Neural progenitor cell (in vitro differentiated cells): ENCODE results near the gene DVL2. TPM values are rescaled to one million over a fixed set of nuclear protein-coding genes. Genes with fewer than 3 reads are reported as not detected.

ENCODE experiments used
- DNase-seq: peaks from one replicate; pipeline ENCODE4 v3.0.0-alpha.2; 2016; ENCODE audit warnings: low spot score
- H2AFZ ChIP-seq: fragments of 200-600 bp; sonication (generic); replicated peaks from 2 replicates; pipeline ENCODE4 v1.6.1; 2016; ENCODE audit warnings: antibody characterized with exemption
- H3F3A ChIP-seq: fragments of 200-600 bp; sonication (generic); 2 replicates; pipeline ENCODE4 v1.6.1; 2016; ENCODE audit warnings: antibody characterized with exemption, low read depth
- H3K27ac ChIP-seq: fragments of 200-600 bp; sonication (generic); 2 replicates; pipeline ENCODE4 v1.5.1; 2016; ENCODE audit warnings: mild to moderate bottlenecking
- H3K27me3 ChIP-seq: fragments of 200-600 bp; sonication (generic); 2 replicates; pipeline ENCODE4 v1.6.1; 2016; ENCODE audit warnings: mild to moderate bottlenecking, moderate library complexity
- H3K36me3 ChIP-seq: fragments of 200-600 bp; sonication (generic); 2 replicates; pipeline ENCODE4 v1.5.1; 2016
- H3K4me1 ChIP-seq: fragments of 200-600 bp; sonication (generic); 2 replicates; pipeline ENCODE4 v1.6.1; 2016; ENCODE audit warnings: mixed run types
- H3K4me2 ChIP-seq: fragments of 200-600 bp; sonication (generic); 2 replicates; pipeline ENCODE4 v1.6.1; 2016
- H3K4me3 ChIP-seq: fragments of 200-600 bp; sonication (generic); 2 replicates; pipeline ENCODE4 v1.5.1; 2016
- H3K79me2 ChIP-seq: fragments of 200-600 bp; sonication (generic); 2 replicates; pipeline ENCODE4 v1.6.1; 2016; ENCODE audit warnings: low read depth
- H3K9ac ChIP-seq: fragments of 200-600 bp; sonication (generic); 2 replicates; pipeline ENCODE4 v1.6.1; 2016
- H3K9me3 ChIP-seq: fragments of 200-600 bp; sonication (generic); 2 replicates; pipeline ENCODE4 v1.5.1; 2016; ENCODE audit warnings: low read depth
- H4K20me1 ChIP-seq: fragments of 200-600 bp; sonication (generic); 2 replicates; pipeline ENCODE4 v1.6.1; 2016; ENCODE audit warnings: low read depth
- H3K27ac Mint-ChIP-seq: 3 replicates; pipeline ENCODE4 v1.8.0; 2021; ENCODE audit warnings: mixed read lengths
- H3K27me3 Mint-ChIP-seq: 2 replicates; pipeline ENCODE4 v1.8.0; 2022; ENCODE audit warnings: low read depth, mild to moderate bottlenecking, inconsistent platforms, moderate library complexity, mixed read lengths; ENCODE audit not compliant: insufficient read depth
- H3K36me3 Mint-ChIP-seq: 3 replicates; pipeline ENCODE4 v1.8.0; 2021; ENCODE audit warnings: mixed read lengths
- H3K4me1 Mint-ChIP-seq: 3 replicates; pipeline ENCODE4 v1.8.0; 2021; ENCODE audit warnings: mixed read lengths
- H3K4me3 Mint-ChIP-seq: 3 replicates; pipeline ENCODE4 v1.8.0; 2021; ENCODE audit warnings: mild to moderate bottlenecking, moderate library complexity, mixed read lengths
- H3K9me3 Mint-ChIP-seq: 3 replicates; pipeline ENCODE4 v1.8.0; 2020; ENCODE audit warnings: mixed read lengths
- EZH2 ChIP-seq: fragments of 200-600 bp; sonication (generic); IDR thresholded peaks from 2 replicates; pipeline ENCODE4 v1.6.1; 2017; ENCODE audit warnings: antibody characterized with exemption, mild to moderate bottlenecking, moderate library complexity
- EZH2phosphoT487 ChIP-seq: fragments of 200-600 bp; sonication (generic); IDR thresholded peaks from 2 replicates; pipeline ENCODE4 v1.6.1; 2017; ENCODE audit warnings: antibody characterized with exemption
- total RNA-seq: library from RNA; depleted of rRNA; stranded (reverse); fragments of >200 nt; gene quantifications from 2 replicates; pipeline ENCODE4 v1.2.3, GENCODE V29; 2015; ENCODE audit warnings: low replicate concordance
- TF ChIP-seq, protein P1 (sequence below): fragments of 200-600 bp; sonication (generic); IDR thresholded peaks from 2 replicates; pipeline ENCODE4 v1.5.1; 2017; ENCODE audit warnings: antibody characterized with exemption, mild to moderate bottlenecking

DVL2 gene
- total RNA-seq, 1 donor from 2014 or later: 43.9 TPM

DNA sequence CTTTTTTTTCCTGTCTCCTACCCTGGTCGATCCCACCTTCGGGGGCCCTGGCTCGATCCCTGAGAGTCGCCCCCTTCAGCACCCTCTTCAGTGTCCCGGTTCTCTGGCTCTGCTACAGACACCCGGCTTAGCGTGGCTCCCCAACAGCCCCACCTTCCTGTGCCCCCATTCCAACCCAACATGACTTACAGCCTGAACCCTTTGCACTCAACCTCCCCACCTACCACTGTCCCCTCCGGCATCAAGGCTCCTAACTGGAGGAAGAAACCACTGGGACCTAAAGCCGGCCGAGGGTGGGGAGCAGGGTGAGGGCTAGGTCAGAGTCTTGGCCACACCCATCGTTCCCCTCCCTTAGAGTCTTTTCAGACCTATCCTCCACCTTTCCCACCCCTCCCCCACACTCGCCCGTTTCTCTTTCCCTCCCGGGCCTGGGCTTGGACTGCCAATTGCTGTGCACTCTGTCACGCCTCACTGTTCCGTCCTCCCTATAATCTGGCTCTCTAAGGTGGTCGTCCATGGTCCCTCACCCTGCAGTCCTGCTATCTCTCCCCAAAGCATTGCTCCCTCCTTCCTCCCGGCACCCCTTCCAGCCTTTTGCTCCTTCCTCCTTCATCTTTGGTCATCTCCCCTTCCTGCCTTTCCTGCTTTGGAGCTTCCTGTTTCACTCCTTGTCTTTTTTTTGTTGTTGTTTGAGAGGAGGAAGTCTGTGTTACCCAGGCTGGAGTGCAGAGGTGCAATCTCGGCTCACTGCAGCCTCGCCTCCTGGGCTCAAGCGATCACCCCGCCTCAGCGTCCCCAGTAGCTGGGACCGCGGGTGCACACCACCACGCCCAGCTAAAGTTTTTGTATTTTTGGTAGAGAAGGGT lies 28.9 kb upstream of the DVL2 start:
- H4K20me1 ChIP-seq: peaks cover 11% of the 10 kb centered on the region
- peak overlapping the region; percentile 40 for H3K4me3 ChIP-seq
- TF ChIP-seq EZH2: no peak
- TF ChIP-seq, protein P1, sequence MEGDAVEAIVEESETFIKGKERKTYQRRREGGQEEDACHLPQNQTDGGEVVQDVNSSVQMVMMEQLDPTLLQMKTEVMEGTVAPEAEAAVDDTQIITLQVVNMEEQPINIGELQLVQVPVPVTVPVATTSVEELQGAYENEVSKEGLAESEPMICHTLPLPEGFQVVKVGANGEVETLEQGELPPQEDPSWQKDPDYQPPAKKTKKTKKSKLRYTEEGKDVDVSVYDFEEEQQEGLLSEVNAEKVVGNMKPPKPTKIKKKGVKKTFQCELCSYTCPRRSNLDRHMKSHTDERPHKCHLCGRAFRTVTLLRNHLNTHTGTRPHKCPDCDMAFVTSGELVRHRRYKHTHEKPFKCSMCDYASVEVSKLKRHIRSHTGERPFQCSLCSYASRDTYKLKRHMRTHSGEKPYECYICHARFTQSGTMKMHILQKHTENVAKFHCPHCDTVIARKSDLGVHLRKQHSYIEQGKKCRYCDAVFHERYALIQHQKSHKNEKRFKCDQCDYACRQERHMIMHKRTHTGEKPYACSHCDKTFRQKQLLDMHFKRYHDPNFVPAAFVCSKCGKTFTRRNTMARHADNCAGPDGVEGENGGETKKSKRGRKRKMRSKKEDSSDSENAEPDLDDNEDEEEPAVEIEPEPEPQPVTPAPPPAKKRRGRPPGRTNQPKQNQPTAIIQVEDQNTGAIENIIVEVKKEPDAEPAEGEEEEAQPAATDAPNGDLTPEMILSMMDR: no peak
- peak; percentile 55 for DNase-seq
- H3K27me3 ChIP-seq: peaks cover 49% of the 10 kb centered on the region
- peak overlapping the region; percentile 86 for H2AFZ ChIP-seq
- H3K27ac ChIP-seq: no peak overlapping the region
- H3K36me3 ChIP-seq: no peaks in the 10 kb centered on the region
- Mint-ChIP-seq H3K27me3 (peaks cover 51% of the 10 kb centered on the region), H3K9me3 (no peaks in the 10 kb centered on the region), H3K4me1 (peaks cover 8% of the 10 kb centered on the region), H3K36me3 (peaks cover 13% of the 10 kb centered on the region), H3K27ac (no peak overlapping the region), H3K4me3 (peak overlapping the region; percentile 28)
- H3K4me1 ChIP-seq: peaks cover 14% of the 10 kb centered on the region
- H3F3A ChIP-seq: peaks cover 32% of the 10 kb centered on the region
- H3K4me2 ChIP-seq: peak overlapping the region; percentile 79
- no peak overlapping the region for H3K9ac ChIP-seq
- H3K9me3 ChIP-seq: no peaks in the 10 kb centered on the region
- no peaks in the 10 kb centered on the region for H3K79me2 ChIP-seq

DNA sequence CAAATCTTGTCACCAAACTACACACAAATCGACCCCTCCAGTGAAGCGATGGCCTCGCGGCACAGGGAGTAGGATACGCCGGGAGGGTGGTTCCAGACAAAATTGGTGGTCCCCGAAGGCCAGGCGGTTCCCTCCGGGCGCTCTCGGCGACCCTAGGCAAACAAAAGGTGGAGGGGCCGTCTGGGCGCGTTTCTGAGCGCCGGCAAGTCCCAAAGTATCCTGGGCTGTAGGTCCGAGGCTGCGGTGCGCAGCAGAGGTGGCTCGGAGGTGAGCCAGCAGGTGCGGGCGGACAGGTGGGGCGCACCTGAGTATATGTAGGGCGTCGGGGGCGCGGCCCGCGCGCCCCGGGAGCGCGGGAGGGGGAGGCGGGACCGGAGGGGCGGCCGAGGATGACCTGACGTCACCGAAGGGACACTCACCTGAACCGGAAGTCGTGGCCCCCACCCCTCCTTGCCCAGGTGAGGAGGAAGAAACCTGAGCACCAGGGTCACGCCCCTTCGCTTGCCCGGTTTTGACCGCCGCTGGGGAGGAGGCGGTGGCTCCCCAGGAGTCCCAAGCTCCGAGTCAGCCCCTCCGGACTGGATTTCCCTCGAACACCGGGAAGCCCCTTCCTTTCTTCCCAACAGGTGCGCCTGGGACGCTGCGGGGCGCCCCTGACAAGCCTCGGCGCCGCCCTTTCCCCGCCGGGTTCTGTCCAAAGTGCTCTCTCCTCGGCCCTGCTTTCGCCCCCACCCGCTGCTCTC lies 28.0 kb upstream of the DVL2 start, which contains the start of gene CLDN7:
CLDN7 (minus strand) TSS at position 287 of the 743 bp plus-strand sequence. CDS start 435 bp downstream, outside the sequence.
- H3K27ac Mint-ChIP-seq: no peak within 1 kb of the TSS

DNA sequence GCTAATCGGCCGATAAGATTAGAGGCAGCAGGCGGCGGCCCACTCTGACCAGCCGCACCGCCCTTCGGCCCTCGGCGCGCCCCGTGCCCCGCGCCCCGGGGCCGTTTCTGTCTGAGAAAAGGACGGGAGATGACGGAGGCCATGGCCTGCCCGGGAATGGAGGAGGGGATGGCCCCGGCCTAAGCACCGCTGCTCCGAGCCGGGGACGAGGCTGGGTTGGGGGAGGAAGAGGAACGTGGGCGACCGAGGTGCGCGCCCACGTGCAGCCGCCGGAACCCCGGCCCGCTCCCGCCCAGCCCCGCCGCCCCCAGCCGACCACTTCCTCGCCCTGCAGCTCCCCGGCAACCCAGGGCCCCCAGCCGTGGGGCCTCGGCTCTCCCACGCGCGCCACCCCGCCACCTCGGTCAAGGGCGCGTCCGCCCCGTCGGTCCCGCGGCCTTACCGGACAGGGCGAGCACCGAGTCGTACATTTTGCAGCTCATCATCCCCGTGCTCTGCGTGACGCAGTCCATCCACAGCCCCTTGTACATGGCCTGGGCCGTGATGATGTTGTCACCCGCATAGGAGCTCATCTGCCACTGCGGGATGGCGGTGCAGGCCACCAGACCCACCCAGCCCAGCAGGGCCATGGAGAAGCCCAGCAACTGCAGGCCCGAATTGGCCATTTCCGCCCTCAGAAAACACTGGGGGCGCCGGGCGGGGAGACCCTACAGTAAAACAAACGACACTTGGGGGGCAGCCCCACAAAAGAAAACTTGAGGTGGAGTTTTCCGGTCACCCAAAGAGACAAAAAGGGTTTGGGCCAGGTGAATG lies 27.3 kb upstream of the DVL2 start:
- no peaks in the 10 kb centered on the region for H3K36me3 ChIP-seq
- H3K79me2 ChIP-seq: no peaks in the 10 kb centered on the region
- peaks cover 14% of the 10 kb centered on the region for H3K4me1 ChIP-seq
- peaks cover 49% of the 10 kb centered on the region for H3K27me3 ChIP-seq
- peak overlapping the region; percentile 41 for H3K4me3 ChIP-seq
- no peak overlapping the region for H3K27ac Mint-ChIP-seq
- H3K4me2 ChIP-seq: peak overlapping the region; percentile 79
- H3K27me3 Mint-ChIP-seq: peaks cover 48% of the 10 kb centered on the region
- no peaks in the 10 kb centered on the region for H3K9me3 Mint-ChIP-seq
- H2AFZ ChIP-seq: peak overlapping the region; percentile 81
- H3F3A ChIP-seq: peaks cover 32% of the 10 kb centered on the region
- H3K9ac ChIP-seq: no peak overlapping the region
- peaks cover 11% of the 10 kb centered on the region for H4K20me1 ChIP-seq
- TF ChIP-seq, protein P1: no peak
- TF ChIP-seq EZH2 (peak; percentile 98), EZH2phosphoT487 (peak; percentile 98)
- peaks cover 8% of the 10 kb centered on the region for H3K4me1 Mint-ChIP-seq
- H3K36me3 Mint-ChIP-seq: peaks cover 16% of the 10 kb centered on the region
- H3K27ac ChIP-seq: no peak overlapping the region
- DNase-seq: no peak
- peak overlapping the region; percentile 71 for H3K4me3 Mint-ChIP-seq
- no peaks in the 10 kb centered on the region for H3K9me3 ChIP-seq

More for the DNA sequence above, 28.0 kb upstream of the DVL2 start, which contains the start of gene CLDN7:
- DNase-seq: peak; percentile 37
- H3K4me2 ChIP-seq: peak within 1 kb of the TSS; percentile 79
- H3K27ac ChIP-seq: no peak within 1 kb of the TSS
- no peaks in the 10 kb centered on the region for H3K36me3 ChIP-seq
- TF ChIP-seq EZH2phosphoT487 (peak; percentile 97), EZH2 (peak; percentile 97)
- TF ChIP-seq, protein P1: no peak
- no peaks in the 10 kb centered on the region for H3K9me3 ChIP-seq
- H4K20me1 ChIP-seq: peaks cover 11% of the 10 kb centered on the region
- H3K27me3 ChIP-seq: peaks cover 49% of the 10 kb centered on the region
- Mint-ChIP-seq H3K36me3 (peaks cover 13% of the 10 kb centered on the region), H3K27me3 (peaks cover 51% of the 10 kb centered on the region), H3K4me3 (peak within 1 kb of the TSS; percentile 71), H3K9me3 (no peaks in the 10 kb centered on the region), H3K4me1 (peaks cover 8% of the 10 kb centered on the region)
- H3F3A ChIP-seq: peaks cover 32% of the 10 kb centered on the region
- peaks cover 14% of the 10 kb centered on the region for H3K4me1 ChIP-seq
- H3K4me3 ChIP-seq: peak within 1 kb of the TSS; percentile 41
- no peak within 1 kb of the TSS for H3K9ac ChIP-seq
- H3K79me2 ChIP-seq: no peaks in the 10 kb centered on the region
- H2AFZ ChIP-seq: peak within 1 kb of the TSS; percentile 86
